IMR-90 (cell line): ENCODE measurements around the gene PAXX.

Source experiments
- BHLHE40 ChIP-seq: fragments of 150-350 bp; IDR thresholded peaks from 2 replicates; pipeline ENCODE4 v1.6.1; 2016; ENCODE audit warnings: mild to moderate bottlenecking, low read depth, low read length
- CTCF ChIP-seq: conservative IDR thresholded peaks from 2 replicates; pipeline ENCODE4 v1.5.1; 2012; ENCODE audit warnings: mild to moderate bottlenecking, low read depth, low read length, improper control_type of control experiment
- MAZ ChIP-seq: IDR thresholded peaks from 2 replicates; pipeline ENCODE4 v1.6.1; 2012; ENCODE audit warnings: low read depth, mild to moderate bottlenecking, low read length, improper control_type of control experiment, moderate library complexity, borderline replicate concordance
- MXI1 ChIP-seq: IDR thresholded peaks from 2 replicates; pipeline ENCODE4 v1.6.1; 2012; ENCODE audit warnings: low read depth, mild to moderate bottlenecking, low read length, moderate library complexity, borderline replicate concordance
- NFE2L2 ChIP-seq: fragments of 150-350 bp; IDR thresholded peaks from 2 replicates; pipeline ENCODE4 v1.6.1; 2016; ENCODE audit warnings: low read depth, mild to moderate bottlenecking, low read length
- POLR2A ChIP-seq: IDR thresholded peaks from 2 replicates; pipeline ENCODE4 v1.6.1; 2012; ENCODE audit warnings: mild to moderate bottlenecking, low read depth, low read length
- RFX5 ChIP-seq: IDR thresholded peaks from 2 replicates; pipeline ENCODE4 v1.8.0; 2012; ENCODE audit warnings: low read depth, mild to moderate bottlenecking, low read length, moderate library complexity
- SMC3 ChIP-seq: fragments of 150-350 bp; IDR thresholded peaks from 2 replicates; pipeline ENCODE4 v1.6.1; 2016; ENCODE audit warnings: low read depth, mild to moderate bottlenecking, antibody characterized with exemption, low read length, moderate library complexity
- USF2 ChIP-seq: fragments of 150-350 bp; IDR thresholded peaks from 2 replicates; pipeline ENCODE4 v1.6.1; 2017; ENCODE audit warnings: mild to moderate bottlenecking, antibody characterized with exemption, low read length, low read depth

GRCh38 chr9:137021979-137022661 is 29.9 kb downstream of the PAXX start:
- TF ChIP-seq CTCF = no peak
- TF ChIP-seq NFE2L2 = no peak
- TF ChIP-seq MXI1 = no peak
- TF ChIP-seq USF2 = 0 out of 2 replicates have a peak, but pooled peaks have one; percentile 1
- TF ChIP-seq RFX5 = no peak
- no peak for TF ChIP-seq BHLHE40
- TF ChIP-seq POLR2A = no peak
- no peak for TF ChIP-seq SMC3
- TF ChIP-seq MAZ = peak; percentile 93
